GM12873 (cell line): ENCODE results near the gene MRPL58.

Experiments used
- TF ChIP-seq, protein P1 (sequence below): IDR thresholded peaks from 2 replicates; pipeline ENCODE4 v1.5.1; 2012; ENCODE audit warnings: low read depth, mild to moderate bottlenecking, moderate library complexity, low read length, control low read depth; ENCODE audit not compliant: insufficient read depth; ENCODE audit errors: missing control alignments

Gene MRPL58

DNA sequence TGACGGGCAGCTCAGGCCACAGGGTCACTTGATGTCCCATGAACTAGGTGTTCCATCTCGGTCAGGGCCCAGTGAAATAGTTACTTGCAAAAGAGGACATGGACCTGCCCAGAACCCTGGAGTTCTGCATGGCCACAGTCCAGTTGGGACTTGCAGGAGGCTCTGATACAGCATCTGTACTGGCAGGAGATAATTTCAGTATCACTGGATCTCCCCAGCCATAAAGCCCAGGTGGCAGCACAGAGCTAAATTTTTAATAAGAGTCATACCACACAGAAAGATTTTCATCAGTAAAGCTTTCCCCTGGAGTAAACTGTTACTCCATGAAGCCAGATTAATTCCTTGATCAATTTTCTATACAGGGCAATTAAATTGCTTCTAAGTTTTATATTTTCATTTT lies 57.3 kb downstream of the MRPL58 start:
- TF ChIP-seq, protein P1, sequence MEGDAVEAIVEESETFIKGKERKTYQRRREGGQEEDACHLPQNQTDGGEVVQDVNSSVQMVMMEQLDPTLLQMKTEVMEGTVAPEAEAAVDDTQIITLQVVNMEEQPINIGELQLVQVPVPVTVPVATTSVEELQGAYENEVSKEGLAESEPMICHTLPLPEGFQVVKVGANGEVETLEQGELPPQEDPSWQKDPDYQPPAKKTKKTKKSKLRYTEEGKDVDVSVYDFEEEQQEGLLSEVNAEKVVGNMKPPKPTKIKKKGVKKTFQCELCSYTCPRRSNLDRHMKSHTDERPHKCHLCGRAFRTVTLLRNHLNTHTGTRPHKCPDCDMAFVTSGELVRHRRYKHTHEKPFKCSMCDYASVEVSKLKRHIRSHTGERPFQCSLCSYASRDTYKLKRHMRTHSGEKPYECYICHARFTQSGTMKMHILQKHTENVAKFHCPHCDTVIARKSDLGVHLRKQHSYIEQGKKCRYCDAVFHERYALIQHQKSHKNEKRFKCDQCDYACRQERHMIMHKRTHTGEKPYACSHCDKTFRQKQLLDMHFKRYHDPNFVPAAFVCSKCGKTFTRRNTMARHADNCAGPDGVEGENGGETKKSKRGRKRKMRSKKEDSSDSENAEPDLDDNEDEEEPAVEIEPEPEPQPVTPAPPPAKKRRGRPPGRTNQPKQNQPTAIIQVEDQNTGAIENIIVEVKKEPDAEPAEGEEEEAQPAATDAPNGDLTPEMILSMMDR = peak; percentile 26
